SK-N-SH (cell line): ENCODE data around the gene PDE4D. TPM values are rescaled to one million over a fixed set of nuclear protein-coding genes. Genes with fewer than 3 reads are reported as not detected.

Experiments used
- CTCF ChIA-PET: fragments of 300-600, 350-600 bp; formaldehyde crosslinking; extraction: SDS; loops from one replicate; lab custom pipeline; 2021; lab: Yijun Ruan, JAX
- POLR2A ChIA-PET: fragments of 350-600 bp; sonication (Branson Sonifier 250); formaldehyde crosslinking; extraction: SDS; loops from one replicate; lab custom pipeline; 2020; ENCODE audit warnings: antibody characterized with exemption, inconsistent platforms; lab: Yijun Ruan, JAX
- DNase-seq: peaks from one replicate; pipeline ENCODE4 v3.0.0; 2012
- H2AFZ ChIP-seq: fragments of 200-600 bp; sonication (generic); 2 replicates; pipeline ENCODE4 v1.8.1; 2016; ENCODE audit warnings: antibody characterized with exemption, mild to moderate bottlenecking, low read depth
- H3F3A ChIP-seq: fragments of 200-600 bp; sonication (generic); replicated peaks from 2 replicates; pipeline ENCODE3; 2016; ENCODE audit warnings: antibody characterized with exemption, mild to moderate bottlenecking; ENCODE audit not compliant: insufficient read depth
- H3K27ac ChIP-seq, 2 experiments: fragments of 200-500 bp in 1 of 2; fragments of 200-600 bp in 1 of 2; sonication (Bioruptor generic) in 1 of 2; sonication (generic), shearing (Covaris generic) in 1 of 2; 2 replicates each; pipeline versions ENCODE4 v1.5.1 to v1.6.1; 2014 to 2016; ENCODE audit warnings: low read depth in 2 of 2, inconsistent platforms in 1 of 2, low read length in 1 of 2, mild to moderate bottlenecking in 1 of 2, mixed read lengths in 1 of 2
- H3K27me3 ChIP-seq: fragments of 200-600 bp; sonication (generic), shearing (Covaris generic); 2 replicates; pipeline ENCODE4 v1.6.1; 2016; ENCODE audit warnings: mixed run types; ENCODE audit not compliant: insufficient read depth
- H3K36me3 ChIP-seq, 2 experiments: fragments of 200-500 bp in 1 of 2; fragments of 200-600 bp in 1 of 2; sonication (Bioruptor generic) in 1 of 2; sonication (generic) in 1 of 2; replicated peaks in 1 of 2; 2 replicates each; pipeline versions ENCODE3 to v1.5.1; 2014 to 2016; ENCODE audit warnings: low read length in 1 of 2, mild to moderate bottlenecking in 1 of 2; ENCODE audit not compliant: insufficient read depth in 2 of 2, control insufficient read depth in 1 of 2
- H3K4me1 ChIP-seq, 2 experiments: fragments of 200-500 bp in 1 of 2; fragments of 200-600 bp in 1 of 2; sonication (Bioruptor generic) in 1 of 2; sonication (generic), shearing (Covaris generic) in 1 of 2; 2 replicates each; pipeline versions ENCODE4 v1.5.1 to v1.6.1; 2014 to 2016; ENCODE audit warnings: low read depth in 1 of 2, low read length in 1 of 2, mixed run types in 1 of 2; ENCODE audit not compliant: insufficient read depth in 2 of 2, control insufficient read depth in 1 of 2
- H3K4me2 ChIP-seq: fragments of 200-600 bp; sonication (generic), shearing (Covaris generic); 2 replicates; pipeline ENCODE4 v1.6.1; 2017; ENCODE audit warnings: mixed run types
- H3K4me3 ChIP-seq, 2 experiments: fragments of 200-500 bp in 1 of 2; fragments of 200-600 bp in 1 of 2; sonication (Bioruptor generic) in 1 of 2; sonication (generic), shearing (Covaris generic) in 1 of 2; 2 replicates each; pipeline versions ENCODE4 v1.5.1 to v1.8.1; 2014 to 2016; ENCODE audit warnings: low read depth in 2 of 2, inconsistent platforms in 1 of 2, low read length in 1 of 2, mild to moderate bottlenecking in 1 of 2, mixed read lengths in 1 of 2, moderate library complexity in 1 of 2
- H3K79me2 ChIP-seq: fragments of 200-600 bp; sonication (generic); 2 replicates; pipeline ENCODE4 v1.8.1; 2017; ENCODE audit warnings: mild to moderate bottlenecking; ENCODE audit not compliant: insufficient read depth
- H3K9ac ChIP-seq: fragments of 200-600 bp; sonication (generic); 2 replicates; pipeline ENCODE4 v1.6.1; 2017; ENCODE audit warnings: mixed run types
- H3K9me2 ChIP-seq: fragments of 200-600 bp; sonication (generic); 2 replicates; pipeline ENCODE4 v1.6.1; 2017; ENCODE audit warnings: mixed run types
- H3K9me3 ChIP-seq: fragments of 200-600 bp; sonication (generic); 2 replicates; pipeline ENCODE4 v1.6.1; 2017; ENCODE audit warnings: mixed run types, mild to moderate bottlenecking, moderate library complexity
- H4K20me1 ChIP-seq: fragments of 200-600 bp; sonication (generic); 2 replicates; pipeline ENCODE4 v1.6.1; 2017; ENCODE audit warnings: mild to moderate bottlenecking, mixed run types; ENCODE audit not compliant: insufficient read depth
- EZH2phosphoT487 ChIP-seq: fragments of 200-600 bp; sonication (generic); IDR thresholded peaks from 2 replicates; pipeline ENCODE4 v1.6.1; 2017; ENCODE audit warnings: low read depth, mixed run types, mild to moderate bottlenecking, antibody characterized with exemption, moderate library complexity, borderline replicate concordance
- FOSL2 ChIP-seq: IDR thresholded peaks from 2 replicates; pipeline ENCODE4 v1.4.0; 2012; ENCODE audit warnings: low read depth, mild to moderate bottlenecking, moderate library complexity, borderline replicate concordance
- FOXM1 ChIP-seq: IDR thresholded peaks from 2 replicates; pipeline ENCODE4 v1.4.0; 2012; ENCODE audit warnings: low read depth, mild to moderate bottlenecking
- GABPA ChIP-seq: IDR thresholded peaks from 2 replicates; pipeline ENCODE4 v1.4.0; 2012; ENCODE audit warnings: low read depth, mild to moderate bottlenecking
- IRF3 ChIP-seq: fragments of 150-350 bp; IDR thresholded peaks from 2 replicates; pipeline ENCODE4 v1.6.1; 2016; ENCODE audit warnings: mild to moderate bottlenecking, low read depth, low read length
- JUND ChIP-seq: IDR thresholded peaks from 2 replicates; pipeline ENCODE4 v1.4.0; 2012
- MEF2A ChIP-seq: IDR thresholded peaks from 2 replicates; pipeline ENCODE4 v1.4.0; 2012; ENCODE audit warnings: low read depth, borderline replicate concordance
- MXI1 ChIP-seq: IDR thresholded peaks from 2 replicates; pipeline ENCODE4 v1.6.1; 2012; ENCODE audit warnings: mild to moderate bottlenecking, low read depth, low read length, improper control_type of control experiment
- NFIC ChIP-seq: IDR thresholded peaks from 2 replicates; pipeline ENCODE4 v1.4.0; 2012; ENCODE audit warnings: borderline replicate concordance
- PBX3 ChIP-seq: IDR thresholded peaks from 2 replicates; pipeline ENCODE4; 2012
- POLR2AphosphoS5 ChIP-seq: IDR thresholded peaks from 2 replicates; pipeline ENCODE4 v1.6.1; 2012; ENCODE audit warnings: low read depth, low read length
- RCOR1 ChIP-seq: fragments of 150-350 bp; IDR thresholded peaks from 2 replicates; pipeline ENCODE4 v1.6.1; 2017; ENCODE audit warnings: antibody characterized with exemption, low read length
- RFX5 ChIP-seq: IDR thresholded peaks from 2 replicates; pipeline ENCODE4 v1.6.1; 2012; ENCODE audit warnings: mild to moderate bottlenecking, improper control_type of control experiment, low read length
- RXRA ChIP-seq: IDR thresholded peaks from 2 replicates; pipeline ENCODE4 v1.4.0; 2012; ENCODE audit warnings: low read depth, mild to moderate bottlenecking, borderline replicate concordance
- SIN3A ChIP-seq: IDR thresholded peaks from 2 replicates; pipeline ENCODE4 v1.6.1; 2012; ENCODE audit warnings: low read depth, mild to moderate bottlenecking, low read length, moderate library complexity, borderline replicate concordance
- TAF1 ChIP-seq: IDR thresholded peaks from 2 replicates; pipeline ENCODE4 v1.6.1; 2012; ENCODE audit warnings: low read depth, mild to moderate bottlenecking, low read length, moderate library complexity, borderline replicate concordance
- TCF12 ChIP-seq: IDR thresholded peaks from 2 replicates; pipeline ENCODE4 v1.4.0; 2012
- TEAD4 ChIP-seq: IDR thresholded peaks from 2 replicates; pipeline ENCODE4 v1.4.0; 2012; ENCODE audit warnings: mild to moderate bottlenecking, borderline replicate concordance; ENCODE audit not compliant: insufficient read depth
- USF1 ChIP-seq: IDR thresholded peaks from 2 replicates; pipeline ENCODE4 v1.4.0; 2012; ENCODE audit warnings: low read depth, borderline replicate concordance
- YY1 ChIP-seq: IDR thresholded peaks from 2 replicates; pipeline ENCODE4 v1.4.0; 2012; ENCODE audit warnings: low read depth, mild to moderate bottlenecking
- WGBS: methylation state at CpG from one replicate; pipeline ENCODE4 v1.1.6; 2017; ENCODE audit warnings: low lambda C conversion rate; 5-methylcytosine and 5-hydroxymethylcytosine counted together
- polyA plus RNA-seq, 3 experiments: library from polyadenylated mRNA; depleted of rRNA; stranded (reverse); fragments of >200 nt; gene quantifications; 2 replicates each; pipeline ENCODE4 v1.2.3, GENCODE V29; 2012

PDE4D gene
- polyA plus RNA-seq, 1 of the 3 experiments (the other 2 are of a cell fraction) = 2.4 TPM

- Histone ChIP-seq H3K4me1 (peaks cover 5 to 7% of the 10 kb centered on the region in 2 experiments; a peak in 2 of 4 replicates), H3K79me2 (no peaks in the 10 kb centered on the region), H3K4me2 (0 out of 2 replicates have a peak overlapping the region, but pooled peaks have one; percentile 36), H3K36me3 (no peaks in the 10 kb centered on the region), H3K27me3 (no peaks in the 10 kb centered on the region), H3K9ac (no peak overlapping the region), H3F3A (no peaks in the 10 kb centered on the region), H3K27ac (peak overlapping the region in 1 of 2 experiments; percentile 28; a peak in 1 of 4 replicates), H3K4me3 (no peak overlapping the region), H3K9me2 (no peaks in the 10 kb centered on the region), H3K9me3 (no peaks in the 10 kb centered on the region), H4K20me1 (no peaks in the 10 kb centered on the region), H2AFZ (no peak overlapping the region)
- ChIA-PET CTCF (interaction anchor here (1.6 kb wide), 1 partner anchor 140 kb away, joined by 4 read pairs; no protein-coding TSS in a partner anchor), POLR2A (no interaction called here)
- WGBS = 47% methylated on average over 6 of the region's 6 CpGs
- no peak for TF ChIP-seq MEF2A
- TF ChIP-seq GABPA = no peak
- peak; percentile 34; the same call in 1 of the 2 replicates for TF ChIP-seq YY1
- TF ChIP-seq FOSL2 = peak; percentile 36; the same call in 1 of the 2 replicates
- no peak for TF ChIP-seq JUND
- peak; percentile 75 for TF ChIP-seq NFIC
- TF ChIP-seq RFX5 = no peak
- TF ChIP-seq POLR2AphosphoS5 = peak; percentile 16; the same call in 1 of the 2 replicates
- TF ChIP-seq RCOR1 = no peak
- TF ChIP-seq SIN3A = no peak
- TF ChIP-seq PBX3 = peak; percentile 14; the same call in 1 of the 2 replicates
- no peak; the same call in 1 of the 2 replicates for TF ChIP-seq RXRA
- no peak for TF ChIP-seq TEAD4
- peak; percentile 82 for TF ChIP-seq TCF12
- no peak for TF ChIP-seq EZH2phosphoT487
- TF ChIP-seq TAF1 = no peak
- TF ChIP-seq IRF3 = no peak
- TF ChIP-seq USF1 = no peak
- no peak for TF ChIP-seq FOXM1
- TF ChIP-seq MXI1 = no peak
- DNase-seq = no peak
These were observed 564.7 kb downstream of the PDE4D start for GRCh38 chr5:59328709-59329296.
